GM19397 (cell line): Measurements from ENCODE around the gene ZFYVE19.

Source experiments
- ATAC-seq: cut with Tn5 transposase; IDR thresholded peaks from one replicate; pipeline ENCODE4 v1.9.1; 2021; ENCODE audit warnings: mild to moderate bottlenecking, moderate library complexity; ENCODE audit not compliant: unreplicated experiment

The ZFYVE19 gene

DNA sequence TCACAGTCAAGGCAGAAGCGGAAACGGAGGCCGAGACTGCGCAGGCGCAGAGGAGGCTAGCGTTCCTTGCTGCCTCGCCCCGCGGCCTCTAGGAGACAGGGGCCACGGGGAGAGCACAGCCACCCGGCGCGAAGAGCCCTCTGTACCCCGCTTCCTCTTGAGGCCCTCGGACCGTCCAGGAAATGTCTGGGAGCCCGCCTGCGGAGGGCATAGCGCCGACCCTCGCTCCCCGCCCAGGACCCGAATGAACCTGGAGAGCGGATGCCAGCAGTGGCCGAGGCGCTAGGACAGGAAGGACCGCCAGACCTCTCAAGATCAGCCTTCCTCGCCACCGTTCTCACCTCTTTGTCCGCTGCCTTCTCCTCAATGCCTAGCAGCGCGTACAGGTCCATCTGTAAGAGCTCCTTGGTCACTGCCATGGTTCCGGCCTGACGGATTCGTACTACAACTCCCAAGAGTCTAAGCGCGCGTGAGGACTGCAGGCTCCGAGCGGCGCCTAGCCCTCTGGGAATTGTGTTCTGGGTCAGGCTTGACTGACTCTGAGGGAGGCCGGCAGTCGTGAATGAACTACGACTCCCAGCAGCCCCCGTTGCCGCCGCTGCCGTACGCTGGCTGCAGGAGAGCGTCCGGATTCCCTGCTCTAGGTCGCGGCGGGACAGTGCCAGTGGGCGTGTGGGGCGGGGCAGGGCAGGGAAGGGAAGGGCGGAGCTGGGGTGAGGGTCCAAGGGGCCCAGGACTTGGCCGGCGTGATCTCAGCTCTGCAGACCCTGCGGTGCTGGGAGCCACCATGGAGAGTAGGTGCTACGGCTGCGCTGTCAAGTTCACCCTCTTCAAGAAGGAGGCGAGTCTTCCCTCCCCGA, at the start of gene ZFYVE19, which contains the start of gene DNAJC17:
TSS of gene ZFYVE19 (plus strand) at position 62 of the 860 bp plus-strand sequence. CDS start at position 563, 501 bp downstream.
TSS of gene DNAJC17 (minus strand) at position 446 of the 860 bp plus-strand sequence. CDS start at position 419, 27 bp downstream.
- ATAC-seq = peak; percentile 96

GRCh38 chr15:40759961-40760360, 46.9 kb upstream of the ZFYVE19 start:
- no peak for ATAC-seq

DNA sequence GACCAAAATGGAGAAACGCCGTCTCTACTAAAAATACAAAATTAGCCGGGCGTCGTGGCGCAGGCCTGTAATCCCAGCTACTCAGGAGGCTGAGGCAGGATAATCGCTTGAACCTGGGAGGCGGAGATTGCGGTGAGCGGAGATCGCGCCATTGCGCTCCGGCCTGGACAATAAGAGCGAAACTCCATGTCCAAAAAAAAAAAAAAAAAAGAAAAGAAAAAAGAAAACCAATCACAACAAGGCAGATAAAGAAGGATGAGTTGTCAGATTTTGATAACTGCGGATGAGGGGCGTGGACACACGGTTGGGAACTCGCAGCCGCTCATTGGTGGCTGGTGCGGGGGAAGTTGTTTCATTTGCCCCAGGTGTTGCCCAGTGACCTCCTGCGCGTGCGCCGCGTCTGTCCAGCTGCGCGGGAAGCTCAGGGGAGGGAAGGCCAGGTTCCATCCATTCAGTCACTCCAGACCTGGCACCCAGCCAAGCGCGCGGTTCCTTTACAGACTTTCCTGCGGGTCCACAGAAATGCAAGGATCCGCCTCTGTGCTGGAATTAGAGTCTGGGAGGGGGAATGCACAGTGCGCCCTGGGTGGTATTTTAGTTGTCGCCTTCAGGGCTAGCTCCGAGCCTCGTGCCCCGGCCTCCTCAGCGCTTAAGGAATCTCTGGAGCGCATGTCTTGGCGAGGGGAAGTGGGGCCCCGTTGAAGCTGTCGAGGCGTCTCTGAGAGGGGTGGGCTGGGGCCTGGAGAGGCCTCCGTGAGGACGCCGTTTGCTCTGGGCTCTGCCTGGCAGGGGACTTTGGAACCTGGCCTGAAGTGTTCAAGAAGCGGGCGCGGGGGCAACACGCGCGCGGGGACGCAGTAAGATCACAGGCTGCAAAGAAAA, 43.7 kb upstream of the ZFYVE19 start:
- ATAC-seq = no peak

GRCh38 chr15:40763801-40764628, 42.9 kb upstream of the ZFYVE19 start, which contains the start of gene GCHFR:
Gene GCHFR (plus strand): TSS chr15:40764068. CDS start chr15:40764181, 113 bp downstream.
- ATAC-seq = peak; percentile 39

DNA sequence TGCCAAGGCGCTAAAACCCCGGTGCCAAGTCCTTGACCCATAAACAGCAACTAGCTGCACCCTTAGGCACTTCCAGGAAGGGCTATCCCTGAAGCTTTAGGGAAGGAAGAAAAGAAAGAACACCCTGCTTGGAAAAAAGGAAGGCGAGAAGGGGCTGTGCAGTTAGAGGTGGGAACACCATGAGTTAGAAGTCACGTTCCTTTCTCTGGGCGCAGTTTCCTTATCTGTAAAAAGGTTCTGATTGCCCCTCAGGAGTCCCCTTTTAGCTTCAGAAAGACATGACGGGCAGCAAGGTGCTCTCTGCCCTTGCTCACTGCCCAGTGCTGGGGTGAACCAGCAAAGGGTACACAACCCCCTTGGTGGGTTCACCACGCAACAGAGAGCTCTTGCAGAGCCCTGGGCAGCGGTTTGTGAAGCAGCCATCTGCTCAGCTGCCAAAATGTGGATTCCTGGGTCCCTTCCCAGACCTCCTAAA, 42.2 kb upstream of the ZFYVE19 start:
- ATAC-seq = no peak

DNA sequence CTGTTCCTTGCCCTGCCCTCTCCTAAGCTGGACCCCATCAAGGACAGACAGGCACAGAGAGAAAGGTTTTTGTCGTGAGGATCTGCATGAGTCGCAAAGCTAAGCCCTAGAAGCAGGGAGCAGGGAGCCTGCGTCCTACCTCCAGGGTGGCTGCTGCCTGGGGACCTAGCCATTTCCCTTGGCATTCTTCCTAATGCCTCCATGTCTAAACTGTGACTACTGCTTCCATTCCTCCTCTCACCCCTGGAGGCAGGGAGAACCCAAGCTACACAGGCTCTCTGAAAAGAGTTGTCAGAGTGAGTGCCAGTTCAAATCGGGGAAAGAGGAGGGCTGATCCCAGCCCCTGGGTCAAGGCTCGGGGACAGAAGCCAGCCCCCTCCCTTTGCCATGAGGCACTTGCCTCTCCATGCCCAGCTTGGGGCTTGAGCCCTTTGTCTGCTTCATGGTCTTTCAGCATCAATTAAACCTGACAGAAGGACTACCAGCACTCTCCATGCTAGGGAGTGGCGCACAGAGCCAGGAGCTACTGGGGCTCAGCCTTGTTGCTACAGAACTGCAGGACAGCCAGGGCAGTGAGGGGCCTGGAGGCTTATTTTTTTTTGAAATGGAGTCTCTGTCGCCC, 40.6 kb upstream of the ZFYVE19 start:
- no peak for ATAC-seq

DNA sequence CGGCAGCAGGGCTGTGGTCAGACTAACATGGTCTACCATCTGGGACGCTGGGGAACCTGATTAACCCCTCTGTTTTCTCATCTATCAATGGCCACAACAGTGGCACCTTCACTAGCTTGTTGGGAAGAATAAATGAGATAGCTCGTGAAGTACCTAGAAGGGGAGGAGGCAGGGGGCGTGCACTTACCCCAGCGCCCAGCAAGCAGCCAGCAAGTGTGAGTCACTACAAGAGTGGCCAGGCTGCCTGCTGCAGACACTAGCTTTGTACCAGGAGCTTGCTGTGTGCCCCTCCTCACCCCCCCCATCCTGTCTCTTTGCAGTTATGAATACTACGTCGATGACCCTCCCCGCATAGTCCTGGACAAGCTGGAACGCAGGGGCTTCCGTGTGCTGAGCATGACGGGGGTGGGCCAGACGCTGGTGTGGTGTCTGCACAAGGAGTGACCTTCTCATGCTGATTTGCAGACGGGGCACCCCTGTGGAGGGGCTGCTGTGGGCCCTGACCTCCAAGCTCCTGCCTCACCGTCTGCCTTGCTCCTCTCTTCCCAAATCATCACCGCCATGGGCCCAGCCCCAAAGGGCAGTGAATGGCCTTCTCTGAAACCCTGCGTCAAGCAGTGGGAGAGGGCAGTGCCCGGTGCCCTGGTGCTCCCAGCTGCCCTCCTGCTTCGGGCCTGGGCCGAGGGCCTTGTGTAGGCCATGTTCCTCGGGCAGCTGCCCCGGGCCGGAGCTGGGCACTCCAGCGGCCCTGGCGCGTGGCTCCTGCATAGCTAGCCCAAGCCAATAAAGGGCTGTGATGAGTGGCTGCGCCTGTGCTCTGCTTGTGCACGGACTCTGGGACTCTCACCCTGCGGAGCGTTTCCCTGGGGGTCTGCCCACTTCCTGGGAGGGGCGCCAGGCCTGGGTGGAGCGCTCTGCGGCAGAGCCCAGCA, 39.7 kb upstream of the ZFYVE19 start:
- no peak for ATAC-seq

DNA sequence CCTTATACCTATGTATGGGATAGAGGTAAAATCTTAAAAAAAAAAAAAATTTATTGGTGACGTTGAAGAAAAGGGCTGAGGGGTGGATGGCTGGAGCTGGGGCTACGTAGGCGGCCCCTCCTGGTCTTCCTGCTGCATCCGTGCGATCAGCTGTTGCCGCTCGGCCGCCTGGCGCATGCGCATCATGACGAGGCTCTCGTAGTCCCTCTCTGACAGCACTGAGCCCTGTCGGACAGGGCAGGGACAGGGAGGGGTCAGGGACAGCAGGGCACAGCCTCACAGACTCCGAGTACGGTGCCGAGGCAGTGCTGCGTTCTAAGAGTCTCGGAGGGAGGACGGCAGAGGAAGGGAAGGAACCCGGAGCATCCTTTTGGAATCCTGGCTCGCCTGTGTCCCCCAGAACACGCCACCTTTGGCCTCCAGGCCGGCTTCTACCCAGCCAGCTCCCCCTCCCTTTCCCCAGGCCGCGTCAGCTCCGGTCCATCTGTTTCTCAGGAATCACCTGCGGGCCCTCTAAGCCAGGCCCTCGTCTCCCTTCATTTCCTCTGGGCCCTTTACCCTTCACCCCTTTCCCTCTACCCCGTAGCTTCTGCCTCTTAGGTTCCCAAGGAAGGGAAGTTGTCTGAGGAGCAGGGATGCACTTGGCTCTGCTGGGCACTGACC, 38.9 kb upstream of the ZFYVE19 start:
- ATAC-seq = no peak

DNA sequence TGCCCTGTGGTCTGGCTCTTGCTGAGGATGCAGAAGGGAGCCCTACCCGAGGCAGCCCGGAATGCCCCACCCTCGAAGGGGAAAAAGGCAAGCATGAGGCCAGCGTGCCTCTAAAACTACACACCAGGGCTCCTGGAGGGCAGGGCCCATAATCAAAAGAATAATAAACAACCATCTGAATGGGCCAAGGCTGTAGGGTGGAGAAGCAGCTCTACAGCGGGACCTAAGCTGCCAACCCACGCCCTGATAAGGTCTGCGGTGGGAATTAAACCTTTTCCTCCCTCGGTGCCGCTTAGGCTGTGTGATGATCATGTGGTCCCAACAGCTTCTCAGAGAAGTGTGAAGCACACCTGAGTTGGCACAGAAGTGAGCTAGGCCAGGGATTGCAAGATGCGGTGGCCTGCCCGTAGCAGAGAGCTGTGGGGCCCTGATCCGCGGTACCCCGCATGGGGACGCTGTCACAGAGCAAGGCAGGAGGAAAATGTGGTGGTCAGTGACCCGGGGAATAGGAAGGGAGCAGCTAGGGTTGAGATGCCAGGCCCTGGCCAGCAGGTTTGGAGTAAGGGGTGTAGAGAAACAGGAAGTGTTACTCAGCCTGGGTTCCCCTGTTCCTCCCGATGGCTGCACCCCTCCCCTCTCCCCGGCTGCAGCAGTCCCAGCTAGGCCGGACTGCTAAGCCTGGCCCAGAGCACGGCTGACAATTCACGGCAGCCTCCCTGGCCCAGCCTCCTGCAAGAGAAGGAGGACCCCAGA, 38.2 kb upstream of the ZFYVE19 start:
- ATAC-seq = peak; percentile 8

DNA sequence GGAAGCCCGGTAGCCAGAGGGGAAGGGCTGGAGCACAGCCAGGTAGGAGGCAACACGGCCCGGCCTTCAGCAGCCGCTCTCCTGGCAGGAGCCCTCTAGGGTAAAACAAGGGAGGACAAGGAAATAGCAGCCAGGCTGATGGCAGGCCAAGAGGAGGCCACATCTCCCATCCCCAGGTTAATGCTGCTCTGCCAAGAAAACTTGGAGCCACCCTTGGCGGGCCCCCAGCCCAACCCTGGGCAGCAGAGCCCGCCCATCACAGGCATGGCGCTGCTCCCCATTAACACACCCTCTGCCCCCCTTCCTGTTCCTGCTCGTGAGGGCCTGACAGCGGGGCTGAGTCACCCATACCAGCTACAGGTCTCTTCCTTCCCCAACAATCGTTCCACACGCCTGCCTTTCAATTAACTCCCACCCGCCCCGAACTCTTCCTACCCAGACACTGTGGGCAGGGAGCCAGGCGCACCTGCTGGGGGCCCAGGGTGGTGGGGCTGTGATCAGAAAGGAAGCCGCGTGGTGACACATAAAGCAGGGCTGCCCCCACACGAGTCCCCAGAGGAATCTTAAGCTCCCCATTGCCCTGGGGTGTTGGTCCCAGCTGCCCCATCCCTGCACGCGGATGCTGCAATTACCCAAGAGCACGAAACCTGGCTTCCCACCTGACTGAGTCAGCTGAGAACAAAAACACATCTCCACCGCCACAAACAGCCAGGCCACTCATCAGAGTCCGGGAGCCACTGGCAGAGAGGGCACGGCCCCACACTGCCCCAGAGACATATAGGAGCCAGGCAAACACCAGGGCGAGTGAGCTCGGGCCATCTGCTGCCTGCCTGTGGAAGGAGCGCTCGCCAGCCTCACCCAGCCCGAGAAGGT, 37.4 kb upstream of the ZFYVE19 start, which contains the start of gene C15orf62:
TSS of gene C15orf62 (plus strand) at position 707 of the 873 bp plus-strand sequence. CDS start 516 bp downstream, outside the sequence.
- peak; percentile 52 for ATAC-seq

DNA sequence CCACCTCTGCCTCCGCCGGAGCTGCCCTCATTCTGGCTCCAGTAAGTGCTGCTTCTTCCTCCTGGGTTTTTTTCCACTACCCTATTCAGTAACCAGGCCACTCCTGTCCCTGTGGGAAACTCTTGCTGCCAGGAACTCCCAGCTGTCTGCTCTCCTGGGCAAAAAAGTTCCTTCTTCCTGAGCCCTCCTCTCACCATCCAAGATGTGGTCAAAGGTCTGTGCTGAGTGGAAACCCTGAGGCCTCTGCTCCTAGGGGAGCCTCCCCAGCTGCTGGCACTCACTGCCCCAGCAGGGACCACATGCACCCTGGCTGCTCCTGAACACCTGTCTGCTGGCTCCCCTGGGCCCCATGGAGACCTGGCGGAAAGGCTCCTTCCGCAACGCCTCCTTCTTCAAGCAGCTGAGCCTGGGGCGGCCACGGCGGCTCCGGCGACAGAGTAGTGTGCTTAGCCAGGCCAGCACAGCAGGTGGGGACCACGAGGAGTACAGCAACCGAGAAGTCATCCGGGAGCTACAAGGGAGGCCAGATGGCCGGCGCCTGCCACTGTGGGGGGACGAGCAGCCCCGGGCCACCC, 36.7 kb upstream of the ZFYVE19 start:
- no peak for ATAC-seq

- no peak for ATAC-seq
Observed at GRCh38 chr15:40771242-40771641, 35.6 kb upstream of the ZFYVE19 start.

GRCh38 chr15:40772014-40772413, 34.9 kb upstream of the ZFYVE19 start:
- no peak for ATAC-seq

DNA sequence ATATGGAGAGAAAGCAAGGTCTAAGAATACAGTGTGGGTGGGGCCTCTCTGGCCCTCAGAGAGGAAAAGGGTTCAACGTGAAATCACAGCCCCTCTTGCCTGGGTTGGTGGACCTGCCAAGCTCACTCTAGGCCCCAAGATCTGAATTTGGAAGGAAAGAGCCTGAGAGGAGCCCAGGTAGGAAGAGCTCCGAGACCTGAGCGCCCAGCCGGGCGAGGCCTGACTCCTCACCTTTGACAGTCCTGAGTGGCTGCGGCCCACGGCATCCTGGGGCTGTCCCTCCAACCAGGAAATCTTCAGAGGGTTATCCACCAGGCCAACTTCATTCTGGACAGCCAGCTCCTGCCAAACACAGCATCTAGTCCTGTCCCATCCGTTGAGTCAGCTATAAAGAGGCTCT, 33.4 kb upstream of the ZFYVE19 start:
- ATAC-seq = no peak

- ATAC-seq = no peak
Observed at GRCh38 chr15:40773902-40774301, 33.0 kb upstream of the ZFYVE19 start.

DNA sequence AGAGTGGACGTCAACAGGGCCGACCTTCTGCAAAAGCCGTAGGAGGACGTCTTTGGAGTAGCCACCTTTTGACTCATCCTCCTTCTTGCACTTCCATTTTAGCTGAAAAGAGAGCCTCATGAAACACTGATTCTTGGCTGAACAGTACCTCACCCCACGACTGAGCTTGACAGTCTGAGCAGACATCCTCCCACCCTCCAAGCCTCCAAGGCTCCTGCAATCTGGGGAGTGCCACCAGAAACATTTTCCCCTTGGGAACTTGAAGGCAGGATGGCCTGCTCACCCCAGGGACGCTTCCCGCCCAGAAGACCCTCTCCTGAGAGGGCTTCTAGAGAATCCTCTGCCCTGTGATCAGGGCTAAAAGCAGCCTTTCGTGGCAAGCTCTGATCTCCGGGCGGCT, 31.9 kb upstream of the ZFYVE19 start:
- no peak for ATAC-seq
